HG03175 (cell line): ENCODE results near the gene PRMT2.

Experiments used
- ATAC-seq: cut with Tn5 transposase; IDR thresholded peaks from one replicate; pipeline ENCODE4 v1.9.1; 2021; ENCODE audit warnings: mild to moderate bottlenecking, moderate library complexity; ENCODE audit not compliant: unreplicated experiment

PRMT2 gene

DNA sequence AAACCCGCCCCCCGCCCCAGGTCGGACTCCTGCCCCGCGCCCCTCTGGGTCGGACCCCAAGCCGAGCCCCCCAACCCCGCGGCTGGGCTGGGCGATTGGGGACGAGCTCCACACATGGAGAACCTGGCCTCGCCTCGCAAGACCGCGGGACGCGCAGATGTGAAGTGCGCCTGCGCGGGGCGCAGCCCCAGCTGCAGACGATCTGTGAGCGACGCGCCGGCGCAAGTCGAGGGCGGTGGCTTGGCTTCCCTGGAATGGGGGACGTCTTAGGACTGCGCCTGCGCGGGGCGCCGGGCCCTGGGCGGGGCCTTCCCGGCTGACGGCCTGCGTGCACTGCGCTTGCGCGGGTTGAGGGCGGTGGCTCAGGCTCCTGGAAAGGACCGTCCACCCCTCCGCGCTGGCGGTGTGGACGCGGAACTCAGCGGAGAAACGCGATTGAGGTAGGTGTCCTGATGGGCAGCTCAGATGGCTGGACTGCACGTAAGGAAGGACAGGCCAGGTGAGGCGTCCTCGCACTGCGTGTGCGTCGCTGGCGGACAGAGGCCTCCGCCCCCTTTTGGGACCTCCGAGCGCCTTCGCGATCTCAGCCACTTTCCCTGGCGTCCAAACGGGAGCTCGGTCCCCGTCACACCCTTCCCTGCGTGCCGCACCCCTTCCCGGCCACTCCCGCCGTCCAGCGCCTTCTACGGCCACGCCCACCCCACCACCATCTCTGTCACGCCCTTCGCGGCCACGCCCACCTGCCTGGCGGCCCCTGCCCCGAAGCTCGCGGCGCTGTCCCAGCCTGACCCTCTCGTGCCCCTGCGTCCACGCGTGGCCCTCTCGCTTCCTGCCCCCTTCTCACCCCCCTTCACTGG is at the start of gene PRMT2:
Gene PRMT2 (plus strand): TSS at position 351 of the 857 bp plus-strand sequence. CDS start 1,278 bp downstream, outside the sequence.
- peak; percentile 82 for ATAC-seq

DNA sequence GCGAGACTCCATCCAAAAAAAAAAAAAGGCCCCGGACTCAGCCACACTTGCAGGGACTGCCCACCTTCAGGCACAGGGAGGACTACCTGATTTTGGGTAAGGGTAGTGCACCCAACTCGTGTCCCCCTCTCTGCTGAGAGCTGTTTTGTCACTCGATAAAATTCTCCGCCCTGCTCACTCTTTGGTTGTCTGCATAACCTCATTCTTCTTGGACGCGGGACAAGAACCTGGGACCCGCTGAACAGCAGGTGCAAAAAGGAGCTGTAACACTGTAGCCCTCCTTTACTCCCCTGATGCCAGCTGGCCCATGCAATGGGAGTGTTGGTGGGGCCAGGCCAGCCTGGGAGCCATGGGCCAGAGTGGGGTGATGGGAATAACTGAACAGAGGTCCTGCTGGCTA is 41.2 kb upstream of the PRMT2 start:
- ATAC-seq: no peak

DNA sequence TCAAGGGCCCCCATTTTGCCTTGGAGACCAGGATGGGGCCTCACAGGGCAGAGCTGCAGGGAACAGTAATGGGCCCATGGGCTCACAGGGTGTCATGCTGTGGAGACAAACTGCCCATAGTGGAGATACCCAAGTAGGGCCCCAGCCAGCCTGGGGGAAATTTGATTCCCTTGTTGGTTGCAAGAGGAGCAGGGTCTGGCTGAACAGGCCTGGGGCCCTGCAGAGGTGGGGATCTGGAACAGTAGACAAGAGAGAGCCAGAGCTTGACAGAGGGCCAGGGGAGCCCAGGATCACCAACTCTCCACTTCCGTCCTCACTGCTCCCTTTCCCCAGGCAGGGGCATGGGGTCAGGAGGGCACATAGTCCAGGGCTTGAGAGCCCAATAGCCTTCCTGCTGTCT is 39.3 kb upstream of the PRMT2 start:
- ATAC-seq: no peak

DNA sequence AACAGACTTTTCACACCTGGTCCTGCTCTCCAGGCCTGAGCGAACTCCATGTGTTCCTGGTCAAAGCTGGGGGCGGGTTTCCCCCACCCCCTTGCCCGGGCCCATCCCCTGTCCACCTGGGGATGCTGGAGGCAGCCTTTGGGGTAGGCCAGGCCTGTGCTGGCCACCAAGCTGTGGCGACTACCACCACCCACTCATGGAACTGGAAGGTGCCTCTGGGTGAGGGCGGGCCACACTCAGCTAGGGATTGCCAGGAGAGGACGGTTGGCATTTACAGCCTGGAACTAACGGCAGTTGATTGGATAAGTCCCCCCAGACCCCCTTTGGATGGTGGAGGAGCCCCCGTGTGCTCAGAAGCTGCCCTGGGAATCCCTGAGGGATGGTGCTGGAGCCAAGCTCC is 38.4 kb upstream of the PRMT2 start:
- ATAC-seq: no peak

DNA sequence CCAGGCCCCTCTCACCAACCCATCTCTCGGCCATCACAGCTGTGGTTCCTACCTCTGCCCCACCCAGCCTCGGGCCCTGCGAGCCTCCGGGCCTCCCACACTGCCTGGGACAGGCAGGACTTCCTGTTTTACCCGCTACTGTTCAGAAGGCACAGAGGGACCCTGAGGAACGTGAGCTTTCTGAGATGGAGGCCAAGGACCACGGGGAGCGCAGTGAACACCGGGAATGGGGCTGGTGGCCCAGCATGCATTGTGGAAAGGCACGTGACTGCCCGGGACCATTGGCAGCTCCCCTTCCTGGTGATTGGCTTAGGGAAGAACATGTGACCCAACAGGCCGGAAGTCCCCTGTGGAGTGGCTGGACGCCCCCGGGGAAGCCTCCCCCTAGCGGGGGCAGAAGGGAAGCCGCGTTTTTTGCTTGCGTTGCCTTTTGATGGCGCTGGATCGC is 37.6 kb upstream of the PRMT2 start:
- no peak for ATAC-seq

DNA sequence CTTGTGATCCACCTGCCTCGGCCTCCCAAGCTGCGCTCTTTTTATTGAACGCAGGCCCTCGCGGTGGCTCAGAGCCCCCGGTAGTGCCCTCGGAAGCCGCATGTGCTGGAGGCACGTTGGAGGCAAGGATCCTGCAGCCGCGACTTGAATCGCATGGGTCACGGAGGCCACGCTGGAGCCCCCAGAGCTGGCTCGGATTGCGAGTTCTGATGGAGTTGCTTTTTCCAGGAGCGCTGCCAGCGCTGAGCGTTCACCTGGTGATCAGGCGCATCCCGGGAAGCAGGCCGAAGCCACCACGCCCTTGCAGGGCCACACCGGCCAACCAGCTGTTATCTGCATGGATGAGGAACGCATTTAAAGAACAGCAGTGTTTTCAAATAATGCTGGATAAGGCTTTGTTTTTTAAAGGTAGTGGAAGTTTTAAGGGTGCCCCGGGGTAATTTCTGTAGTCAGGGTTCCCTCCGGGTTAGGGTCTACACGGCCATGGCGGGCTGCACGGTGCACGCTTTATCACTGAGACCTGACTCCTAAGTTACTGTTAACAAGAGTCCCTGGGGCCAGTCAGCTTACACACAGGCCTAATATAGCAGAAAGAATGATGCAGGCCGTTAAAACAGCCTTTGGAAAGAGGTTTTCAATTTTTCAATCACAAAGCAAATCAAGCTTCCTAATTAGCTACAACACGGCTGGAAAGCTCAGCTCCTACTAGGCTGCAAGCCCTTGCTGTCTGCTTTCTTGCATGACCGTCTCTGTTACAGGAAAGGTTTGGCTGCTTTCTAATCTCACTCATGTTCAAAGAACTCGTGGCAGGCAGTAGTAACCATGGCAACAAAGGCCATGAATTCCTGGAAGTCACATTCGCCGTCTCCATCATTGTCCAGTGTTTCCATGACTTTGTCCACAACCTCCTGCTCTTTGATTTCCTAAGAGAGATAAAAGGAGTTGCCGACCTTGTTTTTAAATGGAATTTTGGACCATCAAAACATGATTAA is 36.6 kb upstream of the PRMT2 start:
- no peak for ATAC-seq

DNA sequence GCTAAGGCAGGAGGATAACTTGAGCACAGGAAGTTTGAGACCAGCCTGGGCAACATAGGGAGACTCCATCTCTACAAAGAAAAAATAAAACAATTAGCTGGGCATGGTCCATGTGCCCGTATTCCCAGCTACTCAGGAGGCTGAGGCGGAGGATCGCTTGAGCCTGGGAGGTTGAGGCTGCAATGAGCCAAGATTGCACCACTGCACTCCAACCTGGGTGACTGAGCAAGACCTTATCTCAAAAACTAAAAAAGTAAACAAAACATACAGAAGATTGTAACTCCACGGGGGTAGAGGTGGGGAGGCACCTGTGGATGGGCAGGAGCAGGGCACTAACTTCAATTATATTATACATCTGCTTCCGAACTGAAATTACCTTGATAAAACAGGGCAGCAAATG is 35.2 kb upstream of the PRMT2 start:
- ATAC-seq: no peak

DNA sequence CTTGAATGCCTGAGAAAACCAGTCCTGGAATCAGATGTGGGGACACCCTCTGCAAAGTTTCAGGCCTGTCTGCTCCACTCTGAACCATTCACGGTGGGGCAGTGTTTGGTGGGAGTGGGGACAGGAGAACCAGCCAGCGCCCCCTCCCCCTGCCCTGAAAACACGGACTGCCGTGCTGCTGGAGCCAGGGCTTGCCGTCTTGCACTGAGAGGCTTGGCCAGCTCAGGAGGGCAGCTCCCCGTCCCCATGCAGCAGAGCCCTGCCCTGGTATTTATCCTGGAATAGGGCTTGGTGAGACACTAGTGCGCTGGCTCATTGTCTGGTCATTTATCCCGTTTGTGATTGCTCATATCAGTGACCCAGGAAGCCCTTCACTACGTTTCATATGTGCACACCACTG is 34.5 kb upstream of the PRMT2 start:
- no peak for ATAC-seq

DNA sequence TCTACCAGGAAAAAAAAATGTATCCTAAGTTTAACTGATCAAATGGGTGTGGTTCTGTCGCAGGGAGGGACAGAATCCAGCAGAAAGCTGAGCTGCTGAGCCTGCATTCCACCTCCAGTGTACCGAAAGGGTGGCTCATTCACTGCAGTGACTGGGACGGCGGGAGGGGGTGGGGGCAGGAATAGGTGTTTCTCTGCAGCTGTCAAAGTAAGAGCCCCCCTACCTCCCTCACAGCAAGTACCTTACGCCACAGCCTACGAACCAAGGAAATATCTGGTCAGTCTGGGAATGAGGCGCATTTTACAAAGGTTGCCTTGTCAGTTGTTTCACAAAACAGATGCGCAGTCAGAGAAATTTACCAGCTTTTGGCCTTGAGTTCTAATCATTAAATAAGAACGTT is 32.2 kb upstream of the PRMT2 start:
- no peak for ATAC-seq

DNA sequence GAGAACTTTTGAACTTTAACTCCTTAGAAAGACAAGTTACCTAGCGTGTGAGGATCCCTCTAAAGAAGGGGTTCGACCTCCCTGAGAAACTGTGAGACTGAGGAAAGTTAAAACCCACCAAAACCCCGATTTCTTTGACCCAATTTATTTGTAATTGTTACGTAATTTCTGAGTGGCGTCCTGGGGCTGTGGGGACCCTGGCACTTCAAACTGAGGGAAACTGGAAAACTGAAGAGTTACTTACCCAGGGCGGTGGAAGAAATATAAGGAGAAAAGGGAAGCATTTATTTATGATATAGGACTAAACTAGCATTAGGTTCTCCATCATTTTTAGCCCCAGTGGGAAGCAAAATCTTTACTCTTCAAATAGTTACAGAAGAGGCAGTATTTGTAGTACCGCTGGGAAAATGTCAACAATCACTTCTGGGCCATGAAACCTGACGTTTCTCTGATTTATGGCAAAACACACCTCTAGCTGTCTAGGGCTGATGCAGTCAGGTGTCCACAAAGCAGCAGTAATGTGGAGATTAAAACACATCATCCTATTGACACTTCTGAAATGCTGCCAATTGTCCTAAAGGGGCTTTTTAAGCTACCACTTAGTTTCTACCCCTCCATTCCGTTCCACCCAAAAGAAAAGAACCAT is 31.0 kb upstream of the PRMT2 start:
- no peak for ATAC-seq

DNA sequence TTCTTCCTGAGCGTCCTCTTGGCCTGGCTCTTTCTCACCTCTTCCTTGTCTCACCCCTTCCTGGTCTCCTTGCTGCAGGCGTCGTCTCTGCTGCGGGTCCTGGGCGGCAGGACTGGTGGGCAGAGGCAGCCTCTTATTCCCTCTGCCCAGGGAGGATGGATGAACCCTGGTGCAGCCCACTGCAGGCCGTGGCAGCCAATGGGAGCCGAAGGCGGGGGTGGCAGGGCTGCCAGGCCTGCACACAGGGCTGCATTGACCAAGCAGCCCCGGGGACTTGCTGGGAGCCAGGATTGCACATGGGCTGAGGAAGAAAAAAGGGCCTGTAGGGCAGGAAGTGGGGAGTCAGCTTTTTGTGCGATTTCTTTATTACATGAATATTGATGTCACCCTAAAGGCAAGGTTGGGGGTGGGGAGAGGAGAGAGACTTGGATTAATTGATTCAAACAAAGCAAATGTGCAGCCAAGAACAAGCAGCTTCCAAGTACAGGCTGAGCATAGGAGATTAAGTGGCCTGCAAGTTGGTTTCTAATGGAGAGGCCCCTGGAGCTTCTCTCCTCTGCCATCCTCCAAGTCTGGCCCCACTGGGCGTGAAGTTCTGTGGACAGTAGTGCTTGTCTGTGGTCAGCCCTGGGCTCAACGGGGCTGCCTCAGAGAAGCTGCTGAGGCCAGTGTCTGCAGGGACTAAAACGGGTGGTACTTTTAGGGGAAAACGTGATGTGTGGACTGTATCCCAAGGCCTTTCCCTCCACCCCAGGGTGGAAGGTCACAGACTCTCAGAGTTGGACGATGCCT is 30.3 kb upstream of the PRMT2 start, which contains the start of gene S100B:
Gene S100B (minus strand): TSS at position 108 of the 792 bp plus-strand sequence. CDS start 2,667 bp downstream, outside the sequence.
- no peak for ATAC-seq

DNA sequence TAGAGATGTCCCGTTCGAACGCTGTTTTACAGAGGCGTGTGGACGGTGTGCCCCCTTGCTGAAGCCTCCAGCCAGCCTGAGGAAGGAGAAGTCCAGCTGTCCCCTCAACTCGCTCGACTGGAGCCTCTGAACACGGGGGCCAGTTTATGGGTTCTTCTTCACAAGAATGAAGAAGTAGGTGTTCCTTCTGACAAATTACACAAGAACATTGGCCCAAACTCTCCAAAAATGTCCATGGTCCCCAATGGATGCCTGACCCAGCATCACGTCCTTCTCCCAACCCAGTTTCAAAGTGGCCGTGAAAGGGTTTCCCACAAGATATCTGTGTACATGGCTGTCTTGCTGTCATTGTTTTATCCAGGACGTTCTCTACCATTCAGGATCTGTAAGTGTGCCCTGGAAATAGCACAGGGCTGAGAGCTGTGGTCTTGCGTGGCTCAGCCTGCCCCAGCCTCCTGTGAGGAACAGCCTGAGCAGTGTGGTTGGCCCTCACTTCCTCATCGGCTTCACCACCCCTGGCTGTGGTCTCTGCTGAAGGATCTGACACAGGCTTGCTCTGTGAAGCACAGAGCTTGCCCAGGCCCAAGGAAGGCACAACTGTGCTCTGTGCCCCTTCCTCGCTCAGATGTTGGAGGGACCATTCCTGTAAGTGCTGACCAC is 29.6 kb upstream of the PRMT2 start:
- peak; percentile 55 for ATAC-seq

DNA sequence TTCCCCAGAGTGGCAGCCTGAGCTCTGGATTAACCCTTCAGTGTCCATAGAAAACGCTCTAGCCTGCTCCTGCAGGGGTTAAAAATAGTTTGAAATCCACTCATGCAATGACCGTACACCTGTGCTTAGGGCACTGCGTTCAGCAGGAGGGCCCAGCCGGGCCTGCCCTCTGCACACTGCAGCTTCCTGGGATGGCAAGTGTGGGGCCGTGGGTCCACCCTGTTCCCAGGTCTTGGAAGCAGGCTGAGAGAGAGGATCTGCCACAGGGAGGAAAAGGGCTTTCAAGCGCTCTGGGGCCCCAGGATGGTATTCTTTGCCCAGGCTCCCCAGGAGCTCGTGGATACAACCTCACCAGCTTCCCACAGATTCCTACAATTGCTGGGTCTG is 29.1 kb upstream of the PRMT2 start:
- no peak for ATAC-seq

DNA sequence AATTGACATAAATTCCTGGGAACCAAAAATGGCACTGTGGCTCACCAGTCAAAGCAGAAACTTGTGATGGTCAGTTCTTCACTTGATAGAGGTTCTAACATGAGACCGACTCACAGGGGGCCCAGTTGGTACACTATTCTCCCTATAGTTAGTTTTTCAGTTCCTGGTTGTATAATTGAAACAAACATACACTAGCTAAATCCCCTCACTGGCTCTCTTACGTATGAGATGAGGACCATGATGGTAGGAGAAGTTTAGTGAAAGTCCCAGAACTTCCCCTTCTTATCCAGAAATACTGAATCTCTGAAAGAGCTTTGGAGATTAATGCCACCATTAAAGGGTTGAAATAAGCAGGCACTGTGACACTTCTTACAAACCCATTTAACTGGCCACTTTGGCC is 27.8 kb upstream of the PRMT2 start:
- no peak for ATAC-seq

DNA sequence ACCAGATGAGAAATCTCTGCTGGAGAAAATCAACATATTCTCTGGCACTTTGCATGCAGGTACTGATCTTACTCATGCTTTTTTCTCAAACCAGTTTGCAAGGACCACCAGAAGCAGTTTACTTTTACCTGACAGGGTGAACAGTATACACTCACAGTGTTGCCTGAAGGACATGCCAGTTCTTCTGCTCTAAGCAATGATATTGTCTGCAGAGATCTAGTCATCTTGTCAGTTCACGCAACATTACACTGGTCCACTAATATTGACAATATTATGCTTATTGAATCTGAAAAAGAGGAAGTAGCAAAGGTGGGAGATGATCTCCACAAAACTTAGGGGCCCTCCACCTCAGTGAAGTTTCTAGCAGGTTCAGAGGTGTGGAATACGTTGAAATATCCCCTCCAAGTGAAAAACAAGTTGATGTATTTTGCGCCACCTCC is 26.8 kb upstream of the PRMT2 start:
- ATAC-seq: peak; percentile 41

DNA sequence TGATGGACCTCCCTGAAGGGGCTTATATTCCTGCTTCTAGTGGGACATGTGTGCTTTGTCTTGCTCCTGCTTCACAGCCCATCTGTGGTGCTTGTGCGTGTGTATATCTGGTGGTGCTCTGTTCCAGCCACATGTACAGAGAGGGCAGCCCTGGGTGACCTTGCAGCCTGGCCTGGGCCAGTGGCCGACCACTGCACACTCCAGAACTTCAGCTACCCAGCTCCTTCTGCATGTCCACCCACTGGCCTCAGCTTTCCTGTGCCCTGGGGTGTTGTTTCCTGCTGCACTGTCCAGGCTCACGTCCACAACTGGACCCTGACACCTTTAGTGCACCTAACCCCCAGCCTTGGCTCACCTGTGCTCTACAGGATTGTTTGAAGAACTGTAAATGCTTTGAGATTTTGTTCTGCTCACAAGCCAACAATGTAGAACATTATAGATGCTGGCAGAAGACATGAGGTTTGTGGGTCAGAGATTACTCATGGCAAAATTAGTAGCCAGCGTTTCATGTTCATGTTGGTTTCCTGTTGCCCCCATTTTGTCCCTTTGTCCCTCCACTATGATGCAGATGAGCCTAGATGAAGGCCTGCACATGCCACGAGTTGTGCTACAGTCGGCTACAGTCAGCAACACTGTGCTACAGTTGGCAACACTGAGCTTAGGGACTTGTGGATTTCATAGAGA is 25.3 kb upstream of the PRMT2 start:
- no peak for ATAC-seq

DNA sequence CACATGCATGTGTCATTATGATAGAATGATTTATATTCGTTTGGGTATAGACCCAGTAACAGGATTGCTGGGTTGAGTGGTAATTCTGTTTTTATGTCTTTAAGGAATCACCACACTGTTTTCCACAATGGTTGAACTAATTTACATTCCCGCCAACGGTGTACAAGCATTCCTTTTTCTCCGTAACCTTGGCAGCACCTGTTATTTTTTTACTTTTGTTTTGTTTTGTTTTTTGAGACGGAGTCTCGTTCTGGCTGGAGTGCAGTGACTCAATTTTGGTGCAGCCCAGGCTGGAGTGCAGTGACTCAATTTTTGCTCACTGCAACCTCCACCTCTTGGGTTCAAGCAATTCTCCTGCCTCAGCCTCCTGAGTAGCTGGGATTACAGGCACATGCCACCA is 22.1 kb upstream of the PRMT2 start:
- ATAC-seq: no peak

DNA sequence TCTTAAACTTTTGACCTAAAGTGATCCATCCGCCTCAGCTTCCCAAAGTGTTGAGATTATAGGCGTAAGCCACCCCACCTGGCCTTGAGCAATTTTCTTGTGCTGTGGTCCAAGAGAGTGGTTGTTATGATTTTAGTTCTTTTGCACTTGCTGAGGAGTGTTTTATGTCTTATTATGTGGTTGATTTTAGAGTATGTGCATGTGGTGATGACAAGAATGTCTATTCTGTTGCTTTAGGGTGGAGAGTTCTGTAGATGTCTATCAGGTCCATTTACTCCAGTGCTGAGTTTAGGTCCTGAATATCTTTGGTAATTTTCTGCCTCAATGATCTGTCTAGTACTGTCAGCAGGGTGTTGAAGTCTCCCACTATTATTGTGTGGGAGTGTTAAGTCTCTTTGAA is 19.4 kb upstream of the PRMT2 start:
- no peak for ATAC-seq

DNA sequence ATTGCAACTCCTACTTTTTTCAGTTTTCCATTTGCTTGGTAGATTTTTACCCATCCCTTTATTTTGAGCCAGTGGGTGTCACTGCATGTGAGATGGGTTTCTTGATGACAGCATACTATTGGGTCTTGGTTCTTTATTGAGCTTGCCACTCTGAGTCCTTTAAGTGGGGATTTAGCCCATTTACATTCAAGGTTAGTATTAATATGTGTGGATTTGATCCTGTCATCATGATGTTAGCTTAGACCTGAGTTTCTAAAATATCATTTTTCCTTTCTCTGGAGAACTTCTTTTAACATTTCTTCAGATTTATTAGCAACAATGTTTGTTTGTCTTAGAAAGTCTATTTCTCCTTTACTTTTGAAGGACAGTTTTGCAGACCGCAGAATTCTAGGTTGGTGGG is 18.8 kb upstream of the PRMT2 start:
- ATAC-seq: no peak
